ENCODE data around the gene SLC36A1.

DNA sequence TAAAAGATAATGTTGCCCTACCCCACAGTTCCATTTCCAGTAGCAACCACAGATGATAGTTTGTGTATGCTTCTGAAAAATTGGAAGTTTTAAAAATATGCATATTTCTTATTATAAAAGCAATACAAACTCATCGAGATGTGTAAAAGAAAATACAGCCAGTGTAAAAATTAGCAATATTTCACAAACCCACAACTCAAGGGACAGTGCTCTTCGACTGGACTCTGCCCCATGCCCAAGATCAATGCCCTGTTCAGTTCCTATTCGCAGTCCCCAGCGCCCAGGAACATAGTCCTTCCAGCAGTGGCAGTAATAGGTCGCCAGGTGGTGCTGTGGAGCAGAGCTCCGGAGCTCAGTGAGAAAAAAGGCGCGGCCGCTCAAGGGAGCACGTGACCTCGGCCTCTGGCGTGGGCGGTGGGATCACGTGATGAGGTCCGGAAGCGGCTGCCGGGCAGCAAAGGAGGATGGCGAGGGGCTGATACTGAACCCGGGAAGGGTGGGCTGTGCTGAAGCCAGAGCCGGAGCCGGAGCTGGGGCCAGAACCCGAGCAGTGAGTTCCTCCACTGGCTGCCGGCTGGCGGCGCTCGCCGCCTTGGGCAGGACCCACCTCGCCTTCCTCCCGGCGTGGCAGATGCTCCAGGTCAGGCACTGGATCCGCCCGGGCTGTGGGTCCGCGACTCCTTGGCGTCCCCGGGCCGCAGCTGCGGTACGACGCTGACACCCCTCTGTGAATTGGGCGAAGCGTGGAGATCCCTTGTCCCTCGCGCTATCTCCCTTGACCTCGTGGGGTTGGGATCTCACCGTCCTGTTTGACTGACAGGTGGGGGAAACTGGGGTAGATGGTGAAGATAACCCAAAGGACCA is at the start of gene SLC36A1:
- TF ChIP-seq, protein P1, sequence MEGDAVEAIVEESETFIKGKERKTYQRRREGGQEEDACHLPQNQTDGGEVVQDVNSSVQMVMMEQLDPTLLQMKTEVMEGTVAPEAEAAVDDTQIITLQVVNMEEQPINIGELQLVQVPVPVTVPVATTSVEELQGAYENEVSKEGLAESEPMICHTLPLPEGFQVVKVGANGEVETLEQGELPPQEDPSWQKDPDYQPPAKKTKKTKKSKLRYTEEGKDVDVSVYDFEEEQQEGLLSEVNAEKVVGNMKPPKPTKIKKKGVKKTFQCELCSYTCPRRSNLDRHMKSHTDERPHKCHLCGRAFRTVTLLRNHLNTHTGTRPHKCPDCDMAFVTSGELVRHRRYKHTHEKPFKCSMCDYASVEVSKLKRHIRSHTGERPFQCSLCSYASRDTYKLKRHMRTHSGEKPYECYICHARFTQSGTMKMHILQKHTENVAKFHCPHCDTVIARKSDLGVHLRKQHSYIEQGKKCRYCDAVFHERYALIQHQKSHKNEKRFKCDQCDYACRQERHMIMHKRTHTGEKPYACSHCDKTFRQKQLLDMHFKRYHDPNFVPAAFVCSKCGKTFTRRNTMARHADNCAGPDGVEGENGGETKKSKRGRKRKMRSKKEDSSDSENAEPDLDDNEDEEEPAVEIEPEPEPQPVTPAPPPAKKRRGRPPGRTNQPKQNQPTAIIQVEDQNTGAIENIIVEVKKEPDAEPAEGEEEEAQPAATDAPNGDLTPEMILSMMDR (conservative IDR thresholded peaks at IDR 0.05): peak; percentile 93
- no peak for TF ChIP-seq EZH2 (IDR thresholded peaks at IDR 0.05; ENCODE audit: low read depth)
